ENCODE measurements around the gene GABRR3.

DNA sequence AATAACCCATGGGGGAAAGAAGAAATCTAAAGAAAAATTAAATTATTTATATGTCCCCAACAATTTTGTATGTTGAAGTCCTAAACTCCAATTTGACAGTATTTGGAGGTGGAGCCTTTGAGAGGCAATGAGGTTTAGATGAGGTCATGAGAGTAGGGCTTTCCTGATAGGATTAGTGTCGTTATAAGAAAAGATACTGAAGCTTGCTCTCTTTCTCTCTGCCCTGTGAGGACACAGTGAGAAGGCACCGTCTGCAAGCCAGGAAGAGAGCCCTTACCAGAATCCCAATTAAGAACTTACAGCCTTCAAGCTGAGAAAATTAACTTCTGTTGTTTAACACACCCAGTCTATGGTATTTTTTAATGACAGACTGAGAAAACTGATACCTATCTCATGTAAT lies 35.7 kb upstream of the GABRR3 start:
- TF ChIP-seq ZNF274 (IDR thresholded peaks at IDR 0.05; ENCODE audit: low read depth, low read length) (no peak), YY1 (IDR thresholded peaks at IDR 0.05; ENCODE audit: insufficient read depth, insufficient read length) (no peak), SUZ12 (IDR thresholded peaks at IDR 0.05; ENCODE audit: extremely low read depth, insufficient read depth, insufficient read length) (no peak)
